Heart right ventricle (tissue), 16 donors: ENCODE results near the gene PLEKHB2. TPM values are rescaled to one million over a fixed set of nuclear protein-coding genes. Genes with fewer than 3 reads are reported as not detected.
"Not testable (repeated sequence)": the region's sequence is repeated elsewhere in the genome, so short reads cannot be mapped to it uniquely, and the experiment has no call there.

Experiments
- ATAC-seq, 8 donors: fragments of 200-7000 bp; cut with Tn5 transposase; one replicate each; pipeline ENCODE4 v1.9.1; 2020; ENCODE audit warnings: mild to moderate bottlenecking in 8 of 8, moderate library complexity in 8 of 8, moderate number of reproducible peaks in 1 of 8
- DNase-seq, 2 donors: peaks; one replicate each; pipeline ENCODE4 v3.0.0-alpha.2; 2020
- H3K27ac ChIP-seq, 10 donors: fragments of 200-600 bp; sonication (generic) in 2 of 10; one replicate each; pipeline versions ENCODE4 v1.5.0 to v1.8.0; 2020 to 2022; ENCODE audit warnings: mild to moderate bottlenecking in 3 of 10
- H3K27me3 ChIP-seq, 7 donors: fragments of 200-600 bp; one replicate each; pipeline ENCODE4 v1.8.0; 2021 to 2022; ENCODE audit warnings: mild to moderate bottlenecking in 2 of 7
- H3K36me3 ChIP-seq, 9 donors: fragments of 200-600 bp; sonication (generic) in 1 of 9; one replicate each; pipeline versions ENCODE4 v1.5.0 to v1.8.0; 2020 to 2022; ENCODE audit warnings: mild to moderate bottlenecking in 2 of 9
- H3K4me1 ChIP-seq, 9 donors: fragments of 200-600 bp; sonication (generic) in 1 of 9; one replicate each; pipeline versions ENCODE4 v1.5.0 to v1.8.0; 2020 to 2022; ENCODE audit warnings: mild to moderate bottlenecking in 4 of 9
- H3K4me3 ChIP-seq, 10 donors: fragments of 200-600 bp; sonication (generic) in 2 of 10; one replicate each; pipeline versions ENCODE4 v1.5.0 to v1.8.0; 2020 to 2022; ENCODE audit warnings: mild to moderate bottlenecking in 7 of 10, moderate library complexity in 2 of 10
- H3K9me3 ChIP-seq, 11 donors: fragments of 200-600 bp in 10 of 11; sonication (generic) in 2 of 11; one replicate each; pipeline versions ENCODE4 v1.5.0 to v1.8.0; 2013 to 2022; ENCODE audit warnings: mild to moderate bottlenecking in 2 of 11, control low read depth in 1 of 11, moderate library complexity in 1 of 11
- CTCF ChIP-seq, 9 donors: fragments of 200-600 bp; sonication (generic) in 2 of 9; IDR thresholded peaks; one replicate each; pipeline versions ENCODE4 v1.5.0 to v1.8.0; 2021 to 2022; ENCODE audit warnings: antibody characterized with exemption in 9 of 9, mild to moderate bottlenecking in 5 of 9, moderate library complexity in 1 of 9
- WGBS, 2 donors: extraction: QIAGEN DNeasy Blood & Tissue Kit; methylation state at CpG; one replicate each; pipeline ENCODE4 v1.1.7; 2013; ENCODE audit warnings: inconsistent platforms in 1 of 2; 5-methylcytosine and 5-hydroxymethylcytosine counted together
- intact Hi-C, 10 donors: fragments of 100-400 bp; cut with DNase I; formaldehyde crosslinking; loops; one replicate each; pipeline versions ENCODE4 v1.11.1 to v1.14.2; 2022
- polyA plus RNA-seq, 2 donors: library from polyadenylated mRNA; stranded (reverse); fragments of 200-250 nt; gene quantifications; one replicate each; pipeline ENCODE4 v1.2.3, GENCODE V29; 2013
- total RNA-seq, 10 donors: library from RNA; stranded (reverse); fragmentation: NEBNext Ultra II Directional in 3 of 10; extraction: Animal tissue kit (Norgen Biotek cat#: 25700) in 3 of 10; gene quantifications; one replicate each; pipeline versions ENCODE4 v1.2.1 to v1.2.4, GENCODE V29; 2021 to 2023
- donor health status: Arrhythmogenic right ventricular cardiomyopathy.
- donor health status: ischemic (EF 13 %, LVEDD 7.1; RV severe dilation, severe dysfunction).
- donor health status: healthy with polysubstance abuse.
- donor health status: DM: no; HTN: yes; CAD: no.
- donor health status: DM: no; HTN: no; CAD: no.
- donor health status: ischemic (EF 25% LVEDD 6.9; RV normal size, moderate dysfunction).
- donor health status: ischemic (EF 25% LVEDD 5.7; RV mildly dilated, moderate dysfunction).
- donor health status: healthy.
- donor health status: DM: yes; HTN: yes; CAD: no.
- donor health status: Ischemic cardiomyopathy.
- donor health status: ischemic (EF 35%, LVEDD 5.7; RV mildly dilated, moderate dysfunction).
- donor health status: nonischemic (EF 11% LVEDD 7.7; RV severe dilation, severe dysfunction).
- donor health status: DM: yes; HTN: yes; CAD: no.
- donor health status: PGD.
- donor health status: ischemic (EF 29% LVEDD 5.4; RV normal size, mild dysfunction).
- donor health status: nonischemic (EF 23%, LVEDD 6.1; RV moderate dilation, normal function).

PLEKHB2 gene
- total and polyA plus RNA-seq, 12 donors = 8.7 to 50.4 (median 33.1) TPM

GRCh38 chr2:131146231-131146630 lies 41.1 kb downstream of the PLEKHB2 start:
- Histone ChIP-seq H3K4me3 (no peak overlapping the region), H3K36me3 (peaks cover 0 to 99% (median 35%) of the 10 kb centered on the region in 9 donors), H3K9me3 (no peaks in the 10 kb centered on the region), H3K27ac (no peak overlapping the region), H3K4me1 (no peaks in the 10 kb centered on the region), H3K27me3 (no peaks in the 10 kb centered on the region)
- TF ChIP-seq CTCF (IDR thresholded peaks at IDR 0.05) = no peak
- peak in 1 of 8 donors; percentile 43 for ATAC-seq
- WGBS, 2 donors = 93 to 97% methylated on average over 7 of the region's 7 CpGs
- intact Hi-C loops = no loop called here
- DNase-seq = no peak

- whole genome bisulfite sequencing, 2 donors = 92 to 97% methylated on average over 1 of the region's 1 CpG
- no peaks in the 10 kb centered on the region for H3K9me3 ChIP-seq
- no peaks in the 10 kb centered on the region for H3K27me3 ChIP-seq
- ATAC-seq (no peak), DNase-seq (no peak)
- H3K36me3 ChIP-seq = peaks cover 0 to 97% (median 35%) of the 10 kb centered on the region in 9 donors
- H3K4me3 ChIP-seq = no peak overlapping the region
- H3K4me1 ChIP-seq = no peaks in the 10 kb centered on the region
- no peak for TF ChIP-seq CTCF (IDR thresholded peaks at IDR 0.05)
- no peak overlapping the region for H3K27ac ChIP-seq
- intact Hi-C loops = no loop called here
Measured at GRCh38 chr2:131146749-131147148, 41.6 kb downstream of the PLEKHB2 start.

- Histone ChIP-seq H3K4me1 (no peaks in the 10 kb centered on the region), H3K36me3 (peaks cover 0 to 80% (median 35%) of the 10 kb centered on the region in 9 donors)
- no peak for DNase-seq
Measured at GRCh38 chr2:131148426-131148825, 43.3 kb downstream of the PLEKHB2 start.

GRCh38 chr2:131150109-131150508 lies 45.0 kb downstream of the PLEKHB2 start:
- not testable (repeated sequence) for H3K4me3 ChIP-seq, ATAC-seq, H3K9me3 ChIP-seq, H3K4me1 ChIP-seq, H3K27me3 ChIP-seq, DNase-seq, H3K27ac ChIP-seq
- H3K36me3 ChIP-seq = peaks cover 0 to 63% (median 29%) of the 10 kb centered on the region in 9 donors
- intact Hi-C loops = loop anchor here (5.0 to 10.0 kb wide), 8 partner anchors 185 to 995 kb away; no protein-coding TSS in a partner anchor
- 97 to 98% methylated on average over 9 of the region's 9 CpGs for WGBS, 2 donors

More at GRCh38 chr2:131148426-131148825, 43.3 kb downstream of the PLEKHB2 start:
- Histone ChIP-seq H3K27ac (no peak overlapping the region), H3K9me3 (no peaks in the 10 kb centered on the region), H3K27me3 (no peaks in the 10 kb centered on the region), H3K4me3 (no peak overlapping the region)
- intact Hi-C loops = no loop called here
- 69 to 72% methylated on average over 3 of the region's 3 CpGs for WGBS, 2 donors
- peak in 1 of 8 donors; percentile 45 for ATAC-seq
- peak in 1 of 9 donors; percentile 28 for TF ChIP-seq CTCF (IDR thresholded peaks at IDR 0.05)

GRCh38 chr2:131151398-131151797 lies 46.3 kb downstream of the PLEKHB2 start:
- ATAC-seq (no peak), DNase-seq (no peak)
- Histone ChIP-seq H3K4me1 (no peaks in the 10 kb centered on the region), H3K4me3 (no peak overlapping the region), H3K27me3 (no peaks in the 10 kb centered on the region), H3K36me3 (peaks cover 0 to 52% (median 26%) of the 10 kb centered on the region in 9 donors), H3K9me3 (no peaks in the 10 kb centered on the region), H3K27ac (no peak overlapping the region)
- TF ChIP-seq CTCF (IDR thresholded peaks at IDR 0.05) = no peak
- intact Hi-C loops = loop anchor here (5.0 to 10.0 kb wide), 8 partner anchors 183 to 993 kb away; no protein-coding TSS in a partner anchor
- WGBS, 2 donors = 80 to 87% methylated on average over 6 of the region's 6 CpGs
